SK-N-SH treated with all-trans-retinoic acid at 6 μM for 48 hours (cell line): ENCODE results near the gene PTPN13.

ENCODE experiments used
- ATAC-seq: fragments of 200-7000 bp; cut with Tn5 transposase; 3 replicates; pipeline ENCODE4 v1.9.1; 2020; ENCODE audit warnings: mild to moderate bottlenecking, moderate library complexity
- ARNTL ChIP-seq: fragments of 450-650 bp; formaldehyde crosslinking; IDR thresholded peaks from 2 replicates; pipeline ENCODE4 v1.5.0; 2020; ENCODE audit warnings: low read depth, mild to moderate bottlenecking, moderate library complexity, borderline replicate concordance
- CSDC2 ChIP-seq: fragments of 250-450 bp; sonication (Bioruptor Pico); IDR thresholded peaks from 2 replicates; pipeline ENCODE4 v1.5.0; 2020; ENCODE audit warnings: mild to moderate bottlenecking, moderate library complexity
- ESRRG ChIP-seq: fragments of 250-450 bp; sonication (Bioruptor Pico); IDR thresholded peaks from 2 replicates; pipeline ENCODE4 v1.6.1; 2021; ENCODE audit warnings: mild to moderate bottlenecking
- GLIS3 ChIP-seq: fragments of 250-450 bp; sonication (Bioruptor Pico); IDR thresholded peaks from 2 replicates; pipeline ENCODE4 v1.5.0; 2020; ENCODE audit warnings: mild to moderate bottlenecking, moderate library complexity
- ISL1 ChIP-seq: fragments of 250-450 bp; sonication (Bioruptor Pico); IDR thresholded peaks from 2 replicates; pipeline ENCODE4 v2.1.2; 2022; ENCODE audit warnings: mild to moderate bottlenecking, moderate library complexity
- OSR1 ChIP-seq: fragments of 250-450 bp; sonication (Bioruptor Pico); IDR thresholded peaks from 2 replicates; pipeline ENCODE4 v1.8.0; 2022; ENCODE audit warnings: moderate library complexity, mild to moderate bottlenecking, inconsistent platforms
- PPARA ChIP-seq: fragments of 250-450 bp; sonication (Bioruptor Pico); IDR thresholded peaks from 2 replicates; pipeline ENCODE4 v1.5.0; 2020; ENCODE audit warnings: mild to moderate bottlenecking, borderline replicate concordance
- RARB ChIP-seq: fragments of 250-450 bp; sonication (Bioruptor Pico); IDR thresholded peaks from 2 replicates; pipeline ENCODE4 v1.8.0; 2021; ENCODE audit warnings: mild to moderate bottlenecking, moderate library complexity
- TCF4 ChIP-seq: fragments of 250-450 bp; sonication (Bioruptor Pico); IDR thresholded peaks from 2 replicates; pipeline ENCODE4 v1.8.0; 2021; ENCODE audit warnings: mild to moderate bottlenecking, moderate library complexity, borderline replicate concordance
- TOX ChIP-seq: fragments of 250-450 bp; sonication (Bioruptor Pico); IDR thresholded peaks from 2 replicates; pipeline ENCODE4 v1.8.0; 2021; ENCODE audit warnings: mild to moderate bottlenecking, moderate library complexity, borderline replicate concordance
- ZC3H10 ChIP-seq: fragments of 250-450 bp; sonication (Bioruptor Pico); IDR thresholded peaks from 2 replicates; pipeline ENCODE4 v1.5.1; 2021; ENCODE audit warnings: mild to moderate bottlenecking, moderate library complexity
- ZNF70 ChIP-seq: fragments of 450-650 bp; formaldehyde crosslinking; IDR thresholded peaks from 2 replicates; pipeline ENCODE4 v1.5.0; 2020; ENCODE audit warnings: mild to moderate bottlenecking, moderate library complexity
- ZNF8 ChIP-seq: fragments of 450-650 bp; formaldehyde crosslinking; IDR thresholded peaks from 2 replicates; pipeline ENCODE4 v1.5.0; 2020; ENCODE audit warnings: mild to moderate bottlenecking, moderate library complexity
- TF ChIP-seq, protein P1 (sequence below): fragments of 250-450 bp; sonication (Bioruptor Pico); IDR thresholded peaks from 2 replicates; pipeline ENCODE4 v1.5.0; 2020; ENCODE audit warnings: mild to moderate bottlenecking, moderate library complexity
- TF ChIP-seq, protein P2 (sequence below): fragments of 250-450 bp; sonication (Bioruptor Pico); IDR thresholded peaks from 2 replicates; pipeline ENCODE4 v1.5.1; 2021; ENCODE audit warnings: mild to moderate bottlenecking, moderate library complexity
- TF ChIP-seq, protein P3 (sequence below): fragments of 250-450 bp; sonication (Bioruptor Pico); IDR thresholded peaks from 2 replicates; pipeline ENCODE4 v1.8.0; 2021; ENCODE audit warnings: low read depth, mild to moderate bottlenecking, moderate library complexity, borderline replicate concordance
- TF ChIP-seq, protein P4 (sequence below): fragments of 250-450 bp; sonication (Bioruptor Pico); IDR thresholded peaks from 2 replicates; pipeline ENCODE4 v1.5.1; 2020; ENCODE audit warnings: low read depth, mild to moderate bottlenecking, moderate library complexity
- TF ChIP-seq, protein P5 (sequence below): fragments of 250-450 bp; sonication (Bioruptor Pico); IDR thresholded peaks from 2 replicates; pipeline ENCODE4 v1.8.0; 2020; ENCODE audit warnings: mild to moderate bottlenecking, moderate library complexity, borderline replicate concordance

Gene PTPN13

DNA sequence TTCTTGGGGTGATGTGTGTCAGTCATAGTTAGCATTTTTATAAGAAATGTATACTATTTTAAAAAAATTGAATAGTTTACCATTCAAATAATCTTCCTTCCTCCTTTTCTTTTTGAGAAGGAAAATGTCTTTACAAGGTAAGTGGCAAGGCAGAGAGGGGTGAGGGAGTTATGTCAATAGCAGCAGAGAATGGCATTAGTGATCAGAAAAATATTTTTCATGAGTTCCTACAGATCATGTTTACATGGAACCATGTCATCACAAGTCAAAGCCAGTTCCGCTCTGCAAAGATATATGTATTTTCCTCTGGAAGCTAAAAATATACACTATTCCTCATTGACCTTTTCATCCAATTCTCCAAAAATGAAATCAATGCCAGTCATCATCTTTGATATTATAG lies 67.3 kb downstream of the PTPN13 start (continued):
- TF ChIP-seq PPARA (CRISPR knock-in tag): no peak
- TF ChIP-seq, protein P1, sequence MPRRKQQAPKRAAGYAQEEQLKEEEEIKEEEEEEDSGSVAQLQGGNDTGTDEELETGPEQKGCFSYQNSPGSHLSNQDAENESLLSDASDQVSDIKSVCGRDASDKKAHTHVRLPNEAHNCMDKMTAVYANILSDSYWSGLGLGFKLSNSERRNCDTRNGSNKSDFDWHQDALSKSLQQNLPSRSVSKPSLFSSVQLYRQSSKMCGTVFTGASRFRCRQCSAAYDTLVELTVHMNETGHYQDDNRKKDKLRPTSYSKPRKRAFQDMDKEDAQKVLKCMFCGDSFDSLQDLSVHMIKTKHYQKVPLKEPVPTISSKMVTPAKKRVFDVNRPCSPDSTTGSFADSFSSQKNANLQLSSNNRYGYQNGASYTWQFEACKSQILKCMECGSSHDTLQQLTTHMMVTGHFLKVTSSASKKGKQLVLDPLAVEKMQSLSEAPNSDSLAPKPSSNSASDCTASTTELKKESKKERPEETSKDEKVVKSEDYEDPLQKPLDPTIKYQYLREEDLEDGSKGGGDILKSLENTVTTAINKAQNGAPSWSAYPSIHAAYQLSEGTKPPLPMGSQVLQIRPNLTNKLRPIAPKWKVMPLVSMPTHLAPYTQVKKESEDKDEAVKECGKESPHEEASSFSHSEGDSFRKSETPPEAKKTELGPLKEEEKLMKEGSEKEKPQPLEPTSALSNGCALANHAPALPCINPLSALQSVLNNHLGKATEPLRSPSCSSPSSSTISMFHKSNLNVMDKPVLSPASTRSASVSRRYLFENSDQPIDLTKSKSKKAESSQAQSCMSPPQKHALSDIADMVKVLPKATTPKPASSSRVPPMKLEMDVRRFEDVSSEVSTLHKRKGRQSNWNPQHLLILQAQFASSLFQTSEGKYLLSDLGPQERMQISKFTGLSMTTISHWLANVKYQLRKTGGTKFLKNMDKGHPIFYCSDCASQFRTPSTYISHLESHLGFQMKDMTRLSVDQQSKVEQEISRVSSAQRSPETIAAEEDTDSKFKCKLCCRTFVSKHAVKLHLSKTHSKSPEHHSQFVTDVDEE: no peak

DNA sequence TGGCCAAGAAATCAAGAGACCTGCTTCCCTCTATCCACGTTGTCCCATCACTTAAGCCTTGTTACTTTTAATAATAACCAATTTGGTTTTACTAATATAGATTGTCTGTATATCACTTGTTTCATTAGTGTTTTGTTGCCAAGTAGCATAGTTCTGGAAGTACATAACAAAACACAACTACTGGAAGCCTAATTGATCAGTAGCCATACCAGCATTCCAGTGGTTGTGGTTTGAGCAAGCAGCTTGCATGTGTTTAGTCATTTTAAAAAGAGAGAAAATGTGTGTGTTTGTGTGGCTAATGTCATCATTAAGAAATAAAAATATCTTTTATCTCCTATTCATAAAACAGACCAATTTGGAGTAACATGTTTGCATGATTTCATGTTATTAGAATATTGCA lies 70.8 kb downstream of the PTPN13 start:
- no peak for TF ChIP-seq ZNF8 (CRISPR knock-in tag)
- TF ChIP-seq PPARA (CRISPR knock-in tag): no peak
- TF ChIP-seq TCF4 (CRISPR knock-in tag): no peak
- TF ChIP-seq, protein P2, sequence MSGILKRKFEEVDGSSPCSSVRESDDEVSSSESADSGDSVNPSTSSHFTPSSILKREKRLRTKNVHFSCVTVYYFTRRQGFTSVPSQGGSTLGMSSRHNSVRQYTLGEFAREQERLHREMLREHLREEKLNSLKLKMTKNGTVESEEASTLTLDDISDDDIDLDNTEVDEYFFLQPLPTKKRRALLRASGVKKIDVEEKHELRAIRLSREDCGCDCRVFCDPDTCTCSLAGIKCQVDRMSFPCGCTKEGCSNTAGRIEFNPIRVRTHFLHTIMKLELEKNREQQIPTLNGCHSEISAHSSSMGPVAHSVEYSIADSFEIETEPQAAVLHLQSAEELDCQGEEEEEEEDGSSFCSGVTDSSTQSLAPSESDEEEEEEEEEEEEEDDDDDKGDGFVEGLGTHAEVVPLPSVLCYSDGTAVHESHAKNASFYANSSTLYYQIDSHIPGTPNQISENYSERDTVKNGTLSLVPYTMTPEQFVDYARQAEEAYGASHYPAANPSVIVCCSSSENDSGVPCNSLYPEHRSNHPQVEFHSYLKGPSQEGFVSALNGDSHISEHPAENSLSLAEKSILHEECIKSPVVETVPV (CRISPR knock-in tag): no peak
- TF ChIP-seq, protein P1: no peak
- no peak for TF ChIP-seq RARB (CRISPR knock-in tag)
- no peak for TF ChIP-seq ZC3H10 (CRISPR knock-in tag)
- TF ChIP-seq, protein P3, sequence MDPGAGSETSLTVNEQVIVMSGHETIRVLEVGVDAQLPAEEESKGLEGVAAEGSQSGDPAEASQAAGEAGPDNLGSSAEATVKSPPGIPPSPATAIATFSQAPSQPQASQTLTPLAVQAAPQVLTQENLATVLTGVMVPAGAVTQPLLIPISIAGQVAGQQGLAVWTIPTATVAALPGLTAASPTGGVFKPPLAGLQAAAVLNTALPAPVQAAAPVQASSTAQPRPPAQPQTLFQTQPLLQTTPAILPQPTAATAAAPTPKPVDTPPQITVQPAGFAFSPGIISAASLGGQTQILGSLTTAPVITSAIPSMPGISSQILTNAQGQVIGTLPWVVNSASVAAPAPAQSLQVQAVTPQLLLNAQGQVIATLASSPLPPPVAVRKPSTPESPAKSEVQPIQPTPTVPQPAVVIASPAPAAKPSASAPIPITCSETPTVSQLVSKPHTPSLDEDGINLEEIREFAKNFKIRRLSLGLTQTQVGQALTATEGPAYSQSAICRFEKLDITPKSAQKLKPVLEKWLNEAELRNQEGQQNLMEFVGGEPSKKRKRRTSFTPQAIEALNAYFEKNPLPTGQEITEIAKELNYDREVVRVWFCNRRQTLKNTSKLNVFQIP (CRISPR knock-in tag): no peak
- TF ChIP-seq ISL1: no peak
- TF ChIP-seq OSR1: no peak
- no peak; the same call in 2 of the 3 replicates for ATAC-seq

DNA sequence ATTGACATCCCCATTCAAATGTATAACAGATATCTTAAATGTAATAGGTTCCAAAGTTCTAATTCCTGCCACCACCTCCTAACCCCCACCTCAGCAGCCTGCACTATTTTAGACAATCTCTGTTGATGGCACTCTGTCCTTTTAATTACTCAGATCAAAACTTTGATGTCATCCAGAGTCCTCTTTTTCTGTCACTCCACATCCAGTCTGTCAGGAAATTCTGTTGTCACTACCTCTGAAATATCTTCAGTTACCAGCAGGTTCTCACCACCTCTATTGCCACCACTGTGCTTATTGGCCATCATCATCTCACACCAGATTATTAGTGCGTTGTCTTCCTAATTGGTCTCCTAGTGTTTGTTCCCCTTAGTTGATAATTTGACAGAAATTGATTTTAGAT lies 76.2 kb downstream of the PTPN13 start:
- ATAC-seq: no peak
- TF ChIP-seq ARNTL (CRISPR knock-in tag) (no peak), ESRRG (CRISPR knock-in tag) (no peak), CSDC2 (CRISPR knock-in tag) (no peak), PPARA (CRISPR knock-in tag) (no peak), RARB (CRISPR knock-in tag) (no peak), ZNF70 (no peak), TOX (CRISPR knock-in tag) (no peak), ZC3H10 (CRISPR knock-in tag) (no peak), TCF4 (CRISPR knock-in tag) (no peak), ISL1 (no peak), ZNF8 (CRISPR knock-in tag) (no peak), OSR1 (no peak), GLIS3 (no peak)
- TF ChIP-seq, protein P4, sequence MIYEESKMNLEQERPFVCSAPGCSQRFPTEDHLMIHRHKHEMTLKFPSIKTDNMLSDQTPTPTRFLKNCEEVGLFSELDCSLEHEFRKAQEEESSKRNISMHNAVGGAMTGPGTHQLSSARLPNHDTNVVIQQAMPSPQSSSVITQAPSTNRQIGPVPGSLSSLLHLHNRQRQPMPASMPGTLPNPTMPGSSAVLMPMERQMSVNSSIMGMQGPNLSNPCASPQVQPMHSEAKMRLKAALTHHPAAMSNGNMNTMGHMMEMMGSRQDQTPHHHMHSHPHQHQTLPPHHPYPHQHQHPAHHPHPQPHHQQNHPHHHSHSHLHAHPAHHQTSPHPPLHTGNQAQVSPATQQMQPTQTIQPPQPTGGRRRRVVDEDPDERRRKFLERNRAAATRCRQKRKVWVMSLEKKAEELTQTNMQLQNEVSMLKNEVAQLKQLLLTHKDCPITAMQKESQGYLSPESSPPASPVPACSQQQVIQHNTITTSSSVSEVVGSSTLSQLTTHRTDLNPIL (CRISPR knock-in tag): no peak
- TF ChIP-seq, protein P5, sequence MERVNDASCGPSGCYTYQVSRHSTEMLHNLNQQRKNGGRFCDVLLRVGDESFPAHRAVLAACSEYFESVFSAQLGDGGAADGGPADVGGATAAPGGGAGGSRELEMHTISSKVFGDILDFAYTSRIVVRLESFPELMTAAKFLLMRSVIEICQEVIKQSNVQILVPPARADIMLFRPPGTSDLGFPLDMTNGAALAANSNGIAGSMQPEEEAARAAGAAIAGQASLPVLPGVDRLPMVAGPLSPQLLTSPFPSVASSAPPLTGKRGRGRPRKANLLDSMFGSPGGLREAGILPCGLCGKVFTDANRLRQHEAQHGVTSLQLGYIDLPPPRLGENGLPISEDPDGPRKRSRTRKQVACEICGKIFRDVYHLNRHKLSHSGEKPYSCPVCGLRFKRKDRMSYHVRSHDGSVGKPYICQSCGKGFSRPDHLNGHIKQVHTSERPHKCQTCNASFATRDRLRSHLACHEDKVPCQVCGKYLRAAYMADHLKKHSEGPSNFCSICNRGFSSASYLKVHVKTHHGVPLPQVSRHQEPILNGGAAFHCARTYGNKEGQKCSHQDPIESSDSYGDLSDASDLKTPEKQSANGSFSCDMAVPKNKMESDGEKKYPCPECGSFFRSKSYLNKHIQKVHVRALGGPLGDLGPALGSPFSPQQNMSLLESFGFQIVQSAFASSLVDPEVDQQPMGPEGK (CRISPR knock-in tag): no peak
- TF ChIP-seq, protein P3 (CRISPR knock-in tag): no peak
- TF ChIP-seq, protein P2 (CRISPR knock-in tag): no peak
- TF ChIP-seq, all 23 proteins: peak for 0
